Neutrophil (primary cell): Measurements from ENCODE around the gene BTG3.

Experiments
- H3K27ac ChIP-seq: fragments of 200-600 bp; sonication (generic); 2 replicates; pipeline ENCODE4 v1.5.1; 2016; ENCODE audit warnings: mild to moderate bottlenecking, moderate library complexity
- H3K27me3 ChIP-seq: fragments of 200-600 bp; sonication (generic); 2 replicates; pipeline ENCODE4 v1.6.0; 2016; ENCODE audit warnings: mild to moderate bottlenecking
- H3K36me3 ChIP-seq: fragments of 200-600 bp; sonication (generic); 2 replicates; pipeline ENCODE4 v1.5.1; 2017
- H3K4me1 ChIP-seq, 2 experiments: fragments of 200-600 bp in 1 of 2; sonication (generic) in 1 of 2; 1 replicate in 1 of 2; 2 replicates in 1 of 2; pipeline versions ENCODE4 v1.5.1 to v1.6.1; 2013 to 2016; ENCODE audit warnings: low read depth in 1 of 2, low read length in 1 of 2, mild to moderate bottlenecking in 1 of 2, moderate library complexity in 1 of 2; ENCODE audit not compliant: control insufficient read depth in 1 of 2, insufficient read depth in 1 of 2
- H3K4me3 ChIP-seq, 2 experiments: fragments of 200-600 bp in 1 of 2; sonication (generic) in 1 of 2; 1 replicate in 1 of 2; 2 replicates in 1 of 2; pipeline ENCODE4 v1.5.1; 2013 to 2016; ENCODE audit warnings: low read depth in 1 of 2, low read length in 1 of 2, mild to moderate bottlenecking in 1 of 2, moderate library complexity in 1 of 2
- H3K9me3 ChIP-seq: fragments of 200-600 bp; sonication (generic); 2 replicates; pipeline ENCODE4 v1.5.1; 2016
- CTCF ChIP-seq: fragments of 200-600 bp; sonication (generic); IDR thresholded peaks from 2 replicates; pipeline ENCODE4 v1.5.1; 2016; ENCODE audit warnings: antibody characterized with exemption

BTG3 gene

GRCh38 chr21:17548262-17548661 lies 64.4 kb downstream of the BTG3 start:
- H3K36me3 ChIP-seq, result no peaks in the 10 kb centered on the region
- H3K9me3 ChIP-seq, result no peaks in the 10 kb centered on the region
- no peaks in the 10 kb centered on the region for H3K27me3 ChIP-seq
- H3K27ac ChIP-seq, result no peak overlapping the region
- no peak overlapping the region for H3K4me3 ChIP-seq
- TF ChIP-seq CTCF, result no peak
- H3K4me1 ChIP-seq, result no peaks in the 10 kb centered on the region

- Histone ChIP-seq H3K27ac (no peak overlapping the region), H3K9me3 (no peaks in the 10 kb centered on the region), H3K4me3 (no peak overlapping the region), H3K27me3 (no peaks in the 10 kb centered on the region), H3K4me1 (no peaks in the 10 kb centered on the region), H3K36me3 (no peaks in the 10 kb centered on the region)
- no peak for TF ChIP-seq CTCF
Measured at GRCh38 chr21:17545007-17545406, 67.7 kb downstream of the BTG3 start.
